Ovary (tissue), 3 donors: ENCODE results near the gene MAP1LC3B2.

Source experiments
- CTCF ChIP-seq, 3 donors: fragments of 450-650 bp in 2 of 3; fragments of 200-600 bp in 1 of 3; IDR thresholded peaks; one replicate each; pipeline versions ENCODE4 v1.5.1 to v1.8.0; 2016 to 2022; ENCODE audit warnings: antibody characterized with exemption in 3 of 3, mild to moderate bottlenecking in 1 of 3
- EP300 ChIP-seq: sonication (generic); formaldehyde crosslinking; IDR thresholded peaks from one replicate; pipeline ENCODE4 v1.6.1; 2017; ENCODE audit warnings: antibody characterized with exemption
- POLR2A ChIP-seq: fragments of 450-650 bp; IDR thresholded peaks from one replicate; pipeline ENCODE4 v1.6.1; 2017; ENCODE audit warnings: antibody characterized with exemption, mild to moderate bottlenecking, moderate library complexity
- donor health status: DM: no; HTN: no; CAD: no.

- TF ChIP-seq CTCF (IDR thresholded peaks at IDR 0.05) (no peak), POLR2A (no peak), EP300 (no peak)
Measured at GRCh38 chr12:116539361-116539771, 19.8 kb upstream of the MAP1LC3B2 start.
